SK-N-SH treated with all-trans-retinoic acid at 6 μM for 48 hours (cell line): ENCODE data around the gene KLHL24.

Experiments used
- ARNTL ChIP-seq: fragments of 450-650 bp; formaldehyde crosslinking; IDR thresholded peaks from 2 replicates; pipeline ENCODE4 v1.5.0; 2020; ENCODE audit warnings: low read depth, mild to moderate bottlenecking, moderate library complexity, borderline replicate concordance
- CREB5 ChIP-seq: fragments of 250-450 bp; sonication (Bioruptor Pico); IDR thresholded peaks from 2 replicates; pipeline ENCODE4 v1.5.1; 2020; ENCODE audit warnings: low read depth, mild to moderate bottlenecking, moderate library complexity
- ESRRG ChIP-seq: fragments of 250-450 bp; sonication (Bioruptor Pico); IDR thresholded peaks from 2 replicates; pipeline ENCODE4 v1.6.1; 2021; ENCODE audit warnings: mild to moderate bottlenecking
- TOX ChIP-seq: fragments of 250-450 bp; sonication (Bioruptor Pico); IDR thresholded peaks from 2 replicates; pipeline ENCODE4 v1.8.0; 2021; ENCODE audit warnings: mild to moderate bottlenecking, moderate library complexity, borderline replicate concordance
- TSHZ2 ChIP-seq: fragments of 250-450 bp; sonication (Bioruptor Pico); IDR thresholded peaks from 2 replicates; pipeline ENCODE4 v1.5.0; 2020; ENCODE audit warnings: mild to moderate bottlenecking, moderate library complexity
- ZC3H10 ChIP-seq: fragments of 250-450 bp; sonication (Bioruptor Pico); IDR thresholded peaks from 2 replicates; pipeline ENCODE4 v1.5.1; 2021; ENCODE audit warnings: mild to moderate bottlenecking, moderate library complexity
- ZFP3 ChIP-seq: fragments of 250-450 bp; sonication (Bioruptor Pico); IDR thresholded peaks from 2 replicates; pipeline ENCODE4 v1.5.0; 2020; ENCODE audit warnings: mild to moderate bottlenecking, moderate library complexity

GRCh38 chr3:183692436-183692835 lies 57.0 kb downstream of the KLHL24 start:
- TF ChIP-seq ARNTL (CRISPR knock-in tag) (no peak), ZFP3 (CRISPR knock-in tag) (no peak), ESRRG (CRISPR knock-in tag) (no peak), ZC3H10 (CRISPR knock-in tag) (no peak), TSHZ2 (CRISPR knock-in tag) (no peak), TOX (CRISPR knock-in tag) (no peak), CREB5 (CRISPR knock-in tag) (no peak)
